Endothelial cell of umbilical vein (primary cell): Measurements from ENCODE around the gene CIB4. TPM values are rescaled to one million over a fixed set of nuclear protein-coding genes. Genes with fewer than 3 reads are reported as not detected.

Source experiments
- Bru-seq: library from RNA; stranded (reverse); fragments of 400-500 nt; gene quantifications from one replicate; lab custom pipeline; 2021; lab: Mats Ljungman, UMichigan
- BruChase-seq, 2 experiments: library from RNA; stranded (reverse); fragments of 400-500 nt; gene quantifications; one replicate each; lab custom pipeline; 2021; lab: Mats Ljungman, UMichigan
- BruUV-seq: library from RNA; stranded (reverse); fragments of 400-500 nt; replicated peaks from 2 replicates; lab custom pipeline; 2021; lab: Mats Ljungman, UMichigan
- CTCF ChIA-PET: fragments of 300-600, 350-600 bp; sonication (Branson Sonifier 250); formaldehyde crosslinking; loops from one replicate; lab custom pipeline; 2021; ENCODE audit warnings: antibody characterized with exemption, inconsistent platforms; lab: Charles Lee
- POLR2A ChIA-PET: fragments of 300-600, 350-600 bp; sonication (Branson Sonifier 250); formaldehyde crosslinking; loops from one replicate; lab custom pipeline; 2021; ENCODE audit warnings: antibody characterized with exemption, inconsistent platforms; lab: Charles Lee
- DNase-seq: peaks from one replicate; pipeline ENCODE4 v3.0.0-alpha.2; 2011; ENCODE audit warnings: low read depth, low spot score
- FAIRE-seq: peaks from 2 replicates; lab custom pipeline; 2011; peaks lifted over from hg19 to GRCh38; lab: Jason Lieb, UNC
- H2AFZ ChIP-seq: 2 replicates; pipeline ENCODE4 v1.6.0; 2012; ENCODE audit warnings: low read depth, low read length, control low read depth, inconsistent platforms
- H3K27ac ChIP-seq: 2 replicates; pipeline ENCODE4 v1.5.1; 2011; ENCODE audit warnings: low read depth, mild to moderate bottlenecking, control low read depth, low read length, moderate library complexity; ENCODE audit not compliant: insufficient read depth
- H3K27me3 ChIP-seq, 2 experiments: 2 replicates each; pipeline versions ENCODE4 v1.6.0 to v1.6.1; 2011; ENCODE audit warnings: low read length in 2 of 2, mixed read lengths in 1 of 2; ENCODE audit not compliant: control insufficient read depth in 2 of 2, insufficient read depth in 2 of 2
- H3K36me3 ChIP-seq, 2 experiments: 2 replicates in 1 of 2; 3 replicates in 1 of 2; pipeline ENCODE4 v1.5.1; 2011; ENCODE audit warnings: low read length in 2 of 2, mild to moderate bottlenecking in 1 of 2, moderate library complexity in 1 of 2; ENCODE audit not compliant: control insufficient read depth in 2 of 2, insufficient read depth in 2 of 2; ENCODE audit errors: extremely low read depth in 1 of 2
- H3K4me1 ChIP-seq: 3 replicates; pipeline ENCODE4 v1.5.1; 2011; ENCODE audit warnings: mild to moderate bottlenecking, low read length; ENCODE audit not compliant: control insufficient read depth, insufficient read depth; ENCODE audit errors: extremely low read depth
- H3K4me2 ChIP-seq: 2 replicates; pipeline ENCODE4 v1.6.1; 2011; ENCODE audit warnings: low read length, control low read depth, mixed read lengths; ENCODE audit not compliant: insufficient read depth
- H3K4me3 ChIP-seq, 3 experiments: fragments of 200-600 bp in 1 of 3; sonication (generic), shearing (Covaris generic) in 1 of 3; replicated peaks in 1 of 3; 2 replicates each; pipeline ENCODE4 v1.5.1; 2011 to 2016; ENCODE audit warnings: control low read depth in 3 of 3, low read length in 3 of 3, mild to moderate bottlenecking in 2 of 3, inconsistent platforms in 1 of 3, low read depth in 1 of 3, moderate library complexity in 1 of 3; ENCODE audit not compliant: insufficient read depth in 1 of 3
- H3K79me2 ChIP-seq: 2 replicates; pipeline ENCODE4 v1.6.0; 2012; ENCODE audit warnings: low read length, inconsistent platforms; ENCODE audit not compliant: control insufficient read depth, insufficient read depth
- H3K9ac ChIP-seq: replicated peaks from 2 replicates; pipeline ENCODE3; 2011; ENCODE audit warnings: low read length, control low read depth; ENCODE audit not compliant: insufficient read depth; ENCODE audit errors: extremely low read depth
- H3K9me1 ChIP-seq: replicated peaks from 3 replicates; pipeline ENCODE4 v1.6.0; 2011; ENCODE audit warnings: mild to moderate bottlenecking, low read length; ENCODE audit not compliant: control insufficient read depth, insufficient read depth; ENCODE audit errors: extremely low read depth
- H3K9me3 ChIP-seq: replicated peaks from 2 replicates; pipeline ENCODE4 v1.5.1; 2012; ENCODE audit warnings: low read length, inconsistent platforms; ENCODE audit not compliant: control insufficient read depth, insufficient read depth
- H4K20me1 ChIP-seq: replicated peaks from 2 replicates; pipeline ENCODE3; 2011; ENCODE audit warnings: mild to moderate bottlenecking, low read length; ENCODE audit not compliant: control insufficient read depth, insufficient read depth; ENCODE audit errors: extremely low read depth
- CTCF ChIP-seq, 2 donors: IDR thresholded peaks; 1 replicate in 1 of 2; 2 replicates in 1 of 2; pipeline ENCODE4 v1.5.1; 2011; ENCODE audit warnings: low read length in 2 of 2, mild to moderate bottlenecking in 2 of 2, moderate library complexity in 2 of 2, control low read depth in 1 of 2, inconsistent platforms in 1 of 2, low read depth in 1 of 2; ENCODE audit not compliant: insufficient read depth in 1 of 2; ENCODE audit errors: extremely low read depth in 1 of 2
- EZH2 ChIP-seq: IDR thresholded peaks from 2 replicates; pipeline ENCODE4 v1.6.1; 2012; ENCODE audit warnings: borderline replicate concordance, low read depth, mild to moderate bottlenecking, moderate library complexity, low read length, inconsistent platforms; ENCODE audit not compliant: severe bottlenecking
- FOS ChIP-seq: IDR thresholded peaks from 2 replicates; pipeline ENCODE4 v1.6.1; 2011; ENCODE audit warnings: mild to moderate bottlenecking, low read length, moderate library complexity, borderline replicate concordance; ENCODE audit not compliant: insufficient read depth
- GATA2 ChIP-seq: IDR thresholded peaks from 2 replicates; pipeline ENCODE4 v1.7.0; 2011; ENCODE audit warnings: low read depth, mild to moderate bottlenecking, moderate library complexity, mixed read lengths, low read length; ENCODE audit not compliant: insufficient read length, insufficient read depth
- JUN ChIP-seq: IDR thresholded peaks from 2 replicates; pipeline ENCODE4 v1.6.1; 2011; ENCODE audit warnings: borderline replicate concordance, low read depth; ENCODE audit not compliant: insufficient read length, insufficient read depth
- MAX ChIP-seq: IDR thresholded peaks from 2 replicates; pipeline ENCODE4 v1.6.1; 2011; ENCODE audit not compliant: insufficient read depth, insufficient read length
- MYC ChIP-seq: IDR thresholded peaks from one replicate; pipeline ENCODE4 v1.6.1; 2011; ENCODE audit warnings: mild to moderate bottlenecking, low read depth, low read length
- POLR2A ChIP-seq: IDR thresholded peaks from 2 replicates; pipeline ENCODE4 v1.6.1; 2012; ENCODE audit warnings: low read depth, mild to moderate bottlenecking, control low read depth, low read length
- POLR2AphosphoS5 ChIP-seq: IDR thresholded peaks from 2 replicates; pipeline ENCODE4 v1.6.1; 2012; ENCODE audit warnings: low read depth, mild to moderate bottlenecking, control low read depth, low read length, moderate library complexity; ENCODE audit not compliant: insufficient read depth
- dilution Hi-C: fragments of 300-500 bp; cut with MboI; formaldehyde crosslinking; loops from one replicate; pipeline ENCODE4 v1.15.0; 2019; ENCODE audit warnings: low sequenced_read_pairs; ENCODE audit not compliant: extremely low pct_ligation_motif_present
- intact Hi-C: fragments of 100-400 bp; cut with micrococcal nuclease; formaldehyde crosslinking; loops from one replicate; pipeline ENCODE4 v1.10.0; 2022
- long read RNA-seq: library from polyadenylated mRNA; stranded (forward); transcript quantifications from one replicate; pipeline ENCODE4 v2.0.0, GENCODE V29; 2021
- polyA minus RNA-seq, 3 experiments: library from RNA; depleted of rRNA, polyadenylated mRNA; stranded (reverse); fragments of >200 nt; gene quantifications; 1 replicate in 1 of 3; 2 replicates in 2 of 3; pipeline ENCODE4 v1.2.3, GENCODE V29; 2011
- polyA plus RNA-seq, 4 experiments: library from polyadenylated mRNA; depleted of rRNA in 3 of 4; stranded (reverse) in 3 of 4; unstranded in 1 of 4; fragments of >200 nt; gene quantifications; 2 replicates each; pipeline versions ENCODE4 v1.2.1 to v1.2.3, GENCODE V29; 2011 to 2012; ENCODE audit warnings: missing spikeins in 1 of 4
- total RNA-seq: library from RNA; stranded (reverse); gene quantifications from 2 replicates; pipeline ENCODE4 v1.2.3, GENCODE V29; 2021

Gene CIB4
- total RNA-seq (not detected in 2 replicates), polyA plus RNA-seq (not detected in 2 replicates), polyA minus RNA-seq (not detected in 2 replicates), Bru-seq, nascent RNA (not detected), BruChase-seq, experiment 1, labeled RNA remaining after a 6-hour chase (not detected), BruChase-seq, experiment 2, labeled RNA remaining after a 2-hour chase (not detected)
- not detected in 2 replicates for polyA plus RNA-seq (2011; cell fraction: cytosol; rRNA removed)
- polyA plus RNA-seq (2011; cell fraction: nucleus; rRNA removed) = not detected in 2 replicates
- not detected in 2 replicates for polyA plus RNA-seq (2012)
- not detected for polyA minus RNA-seq (2011; cell fraction: cytosol; rRNA and poly(A)+ RNA removed)
- not detected in 2 replicates for polyA minus RNA-seq (2011; cell fraction: nucleus; rRNA and poly(A)+ RNA removed)
- long read RNA-seq = 0 reads

- no peak within 1 kb of the TSS for H3K4me3 ChIP-seq
- H3K27me3 ChIP-seq = peaks cover 9 to 21% of the 10 kb centered on the region in 2 experiments
- no peak within 1 kb of the TSS for H3K27ac ChIP-seq
- DNase-seq (no peak), FAIRE-seq (no peak)
- CTCF ChIA-PET = interaction anchor here (1.9 kb wide), 1 partner anchor 17 kb away, joined by 5 read pairs; no protein-coding TSS in a partner anchor
- no peak within 1 kb of the TSS for H3K9ac ChIP-seq
- dilution Hi-C loops = no loop called here
- H3K9me1 ChIP-seq = no peaks in the 10 kb centered on the region
- POLR2A ChIA-PET = no interaction called here
- H3K36me3 ChIP-seq = no peaks in the 10 kb centered on the region
- no peaks in the 10 kb centered on the region for H4K20me1 ChIP-seq
- no peak within 1 kb of the TSS for H3K4me2 ChIP-seq
- no peaks in the 10 kb centered on the region for H3K9me3 ChIP-seq
- no TSS peak for BruUV-seq
- intact Hi-C loops = no loop called here
- no peaks in the 10 kb centered on the region for H3K4me1 ChIP-seq
- TF ChIP-seq CTCF (IDR thresholded peaks at IDR 0.05; ENCODE audit: extremely low read depth in 1 of 2, insufficient read depth in 1 of 2, low read depth in 1 of 2, low read length in 2 of 2) (no peak), FOS (no peak), GATA2 (no peak), EZH2 (no peak), MYC (no peak), JUN (no peak), POLR2AphosphoS5 (no peak), POLR2A (no peak), MAX (no peak)
- no peak within 1 kb of the TSS for H2AFZ ChIP-seq
- no peaks in the 10 kb centered on the region for H3K79me2 ChIP-seq
Observed at GRCh38 chr2:26640781-26641564, at the start of gene CIB4. CIB4 (minus strand) TSS chr2:26641366; CDS start chr2:26641314, 52 bp downstream.
